Gastroesophageal sphincter (tissue), 3 donors: ENCODE results near the gene RBM47.

Source experiments
- POLR2A ChIP-seq, 2 donors: fragments of 450-650 bp; IDR thresholded peaks; one replicate each; pipeline ENCODE4 v1.6.1; 2017; ENCODE audit warnings: antibody characterized with exemption in 2 of 2, mild to moderate bottlenecking in 2 of 2, moderate library complexity in 1 of 2
- TF ChIP-seq, protein P1 (sequence below), 4 experiments: fragments of 200-600 bp in 2 of 4; fragments of 450-650 bp in 2 of 4; sonication (generic) in 1 of 4; IDR thresholded peaks; one replicate each; pipeline ENCODE4 v1.5.1; 2017 to 2019; ENCODE audit warnings: antibody characterized with exemption in 4 of 4, mild to moderate bottlenecking in 2 of 4, moderate library complexity in 2 of 4

DNA sequence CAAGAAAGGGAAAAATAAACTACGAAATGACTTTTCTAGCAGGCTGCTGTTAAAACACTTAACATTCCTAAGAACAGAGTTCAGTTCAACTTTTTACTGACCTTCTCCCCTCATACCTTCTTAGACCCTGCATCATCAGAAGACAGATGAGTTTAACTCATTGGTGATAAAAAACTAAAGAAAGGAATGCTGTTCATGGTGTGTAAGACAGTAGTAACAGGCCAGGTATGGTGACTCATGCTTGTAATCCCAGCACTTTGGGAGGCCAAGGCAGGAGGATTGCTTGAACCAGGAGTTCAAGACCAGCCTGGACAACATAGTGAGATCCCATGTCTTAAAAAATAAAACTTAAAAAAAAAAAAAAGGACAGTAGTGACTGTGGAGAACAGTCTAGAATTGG lies 16.2 kb downstream of the RBM47 start:
- TF ChIP-seq, protein P1, sequence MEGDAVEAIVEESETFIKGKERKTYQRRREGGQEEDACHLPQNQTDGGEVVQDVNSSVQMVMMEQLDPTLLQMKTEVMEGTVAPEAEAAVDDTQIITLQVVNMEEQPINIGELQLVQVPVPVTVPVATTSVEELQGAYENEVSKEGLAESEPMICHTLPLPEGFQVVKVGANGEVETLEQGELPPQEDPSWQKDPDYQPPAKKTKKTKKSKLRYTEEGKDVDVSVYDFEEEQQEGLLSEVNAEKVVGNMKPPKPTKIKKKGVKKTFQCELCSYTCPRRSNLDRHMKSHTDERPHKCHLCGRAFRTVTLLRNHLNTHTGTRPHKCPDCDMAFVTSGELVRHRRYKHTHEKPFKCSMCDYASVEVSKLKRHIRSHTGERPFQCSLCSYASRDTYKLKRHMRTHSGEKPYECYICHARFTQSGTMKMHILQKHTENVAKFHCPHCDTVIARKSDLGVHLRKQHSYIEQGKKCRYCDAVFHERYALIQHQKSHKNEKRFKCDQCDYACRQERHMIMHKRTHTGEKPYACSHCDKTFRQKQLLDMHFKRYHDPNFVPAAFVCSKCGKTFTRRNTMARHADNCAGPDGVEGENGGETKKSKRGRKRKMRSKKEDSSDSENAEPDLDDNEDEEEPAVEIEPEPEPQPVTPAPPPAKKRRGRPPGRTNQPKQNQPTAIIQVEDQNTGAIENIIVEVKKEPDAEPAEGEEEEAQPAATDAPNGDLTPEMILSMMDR (IDR thresholded peaks at IDR 0.05) = no peak
- no peak for TF ChIP-seq POLR2A (IDR thresholded peaks at IDR 0.05)
